HG03558 (cell line): ENCODE results near the gene CTLA4.

Experiments used
- ATAC-seq: cut with Tn5 transposase; IDR thresholded peaks from one replicate; pipeline ENCODE4 v1.9.1; 2021; ENCODE audit warnings: moderate number of reproducible peaks; ENCODE audit not compliant: unreplicated experiment; ENCODE audit errors: extremely low read depth

Gene CTLA4

GRCh38 chr2:203867561-203868200 lies at the start of gene CTLA4:
Gene CTLA4 (plus strand): TSS chr2:203867771. CDS start chr2:203867943, 172 bp downstream.
- no peak for ATAC-seq

- ATAC-seq = no peak
These were observed 48.9 kb upstream of the CTLA4 start for GRCh38 chr2:203818656-203819055.

GRCh38 chr2:203819434-203820133 lies 48.0 kb upstream of the CTLA4 start:
- ATAC-seq = no peak

GRCh38 chr2:203820969-203821368 lies 46.6 kb upstream of the CTLA4 start:
- peak; percentile 77 for ATAC-seq

- ATAC-seq = no peak
These were observed 45.3 kb upstream of the CTLA4 start for GRCh38 chr2:203822240-203822639.

GRCh38 chr2:203823173-203823572 lies 44.4 kb upstream of the CTLA4 start:
- ATAC-seq = no peak

GRCh38 chr2:203824057-203824456 lies 43.5 kb upstream of the CTLA4 start:
- no peak for ATAC-seq

GRCh38 chr2:203824603-203825002 lies 43.0 kb upstream of the CTLA4 start:
- no peak for ATAC-seq

- no peak for ATAC-seq
These were observed 40.9 kb upstream of the CTLA4 start for GRCh38 chr2:203826704-203827103.

- ATAC-seq = no peak
These were observed 37.1 kb upstream of the CTLA4 start for GRCh38 chr2:203830304-203831055.

GRCh38 chr2:203835420-203835819 lies 32.2 kb upstream of the CTLA4 start:
- no peak for ATAC-seq

- no peak for ATAC-seq
These were observed 31.4 kb upstream of the CTLA4 start for GRCh38 chr2:203835892-203836800.

GRCh38 chr2:203840655-203841205 lies 26.8 kb upstream of the CTLA4 start:
- ATAC-seq = no peak

GRCh38 chr2:203841654-203842053 lies 25.9 kb upstream of the CTLA4 start:
- no peak for ATAC-seq

GRCh38 chr2:203842373-203842772 lies 25.2 kb upstream of the CTLA4 start:
- ATAC-seq = no peak

- no peak for ATAC-seq
These were observed 21.0 kb upstream of the CTLA4 start for GRCh38 chr2:203846490-203847105.

GRCh38 chr2:203849010-203849409 lies 18.6 kb upstream of the CTLA4 start:
- ATAC-seq = no peak

GRCh38 chr2:203852760-203853159 lies 14.8 kb upstream of the CTLA4 start:
- ATAC-seq = no peak

GRCh38 chr2:203853271-203853670 lies 14.3 kb upstream of the CTLA4 start:
- ATAC-seq = no peak

GRCh38 chr2:203853722-203854121 lies 13.8 kb upstream of the CTLA4 start:
- ATAC-seq = no peak
